SU-DHL-6 (cell line): ENCODE measurements around the gene ALDH16A1.
"Not testable (repeated sequence)": the region's sequence is repeated elsewhere in the genome, so short reads cannot be mapped to it uniquely, and the experiment has no call there.

Experiments
- H2AFZ ChIP-seq: fragments of 200-600 bp; sonication (generic); 2 replicates; pipeline ENCODE4 v1.6.1; 2014; ENCODE audit warnings: low read depth, mild to moderate bottlenecking, moderate library complexity, mixed read lengths, antibody characterized with exemption, low read length; ENCODE audit not compliant: severe bottlenecking
- H3F3A ChIP-seq: fragments of 200-600 bp; shearing (Covaris generic); 2 replicates; pipeline ENCODE4 v1.6.0; 2016; ENCODE audit warnings: antibody characterized with exemption, mild to moderate bottlenecking; ENCODE audit not compliant: insufficient read depth
- H3K27ac ChIP-seq: fragments of 200-600 bp; sonication (generic); 2 replicates; pipeline ENCODE4 v1.5.1; 2016; ENCODE audit warnings: low read depth, mild to moderate bottlenecking, low read length, moderate library complexity, mixed read lengths
- H3K27me3 ChIP-seq: fragments of 200-600 bp; sonication (generic), shearing (Covaris generic); 2 replicates; pipeline ENCODE4 v1.6.0; 2014; ENCODE audit warnings: mild to moderate bottlenecking, low read length
- H3K36me3 ChIP-seq: fragments of 200-600 bp; sonication (generic); 2 replicates; pipeline ENCODE4 v1.6.1; 2014; ENCODE audit warnings: mild to moderate bottlenecking, low read length, mixed read lengths
- H3K4me2 ChIP-seq: fragments of 300-600, 200-600 bp; shearing (Covaris generic), sonication (generic); 2 replicates; pipeline ENCODE4 v1.6.0; 2014; ENCODE audit warnings: low read length, low read depth, mild to moderate bottlenecking; ENCODE audit not compliant: poor library complexity, severe bottlenecking
- H3K4me3 ChIP-seq: fragments of 200-600 bp; sonication (generic); 2 replicates; pipeline ENCODE4 v1.5.1; 2014; ENCODE audit warnings: antibody characterized with exemption, low read length, mild to moderate bottlenecking, mixed read lengths; ENCODE audit not compliant: insufficient read depth, poor library complexity, severe bottlenecking
- H3K79me2 ChIP-seq: fragments of 200-600 bp; sonication (generic); 2 replicates; pipeline ENCODE4 v1.6.1; 2014; ENCODE audit warnings: mild to moderate bottlenecking, low read length, moderate library complexity; ENCODE audit not compliant: insufficient read depth
- H3K9ac ChIP-seq: fragments of 200-600 bp; sonication (generic); 2 replicates; pipeline ENCODE4 v1.7.0; 2014; ENCODE audit warnings: mild to moderate bottlenecking, low read length
- H3K9me2 ChIP-seq: fragments of 200-600 bp; sonication (generic); replicated peaks from 2 replicates; pipeline ENCODE4 v1.6.1; 2014; ENCODE audit warnings: low read length; ENCODE audit not compliant: insufficient read depth
- H3K9me3 ChIP-seq: fragments of 200-600 bp; sonication (generic); 2 replicates; pipeline ENCODE4 v1.6.1; 2014; ENCODE audit warnings: low read length, mixed read lengths; ENCODE audit not compliant: insufficient read depth
- H4K20me1 ChIP-seq: fragments of 200-600 bp; sonication (generic); 2 replicates; pipeline ENCODE4 v1.6.1; 2014; ENCODE audit warnings: low read depth, mild to moderate bottlenecking, antibody characterized with exemption, low read length, moderate library complexity, mixed read lengths
- CTCF ChIP-seq: fragments of 200-600 bp; sonication (generic); IDR thresholded peaks from one replicate; pipeline ENCODE4 v1.5.1; 2017; ENCODE audit warnings: antibody characterized with exemption, mild to moderate bottlenecking, low read length, moderate library complexity; ENCODE audit not compliant: insufficient read depth, poor library complexity, severe bottlenecking
- EZH2phosphoT487 ChIP-seq: fragments of 200-600 bp; sonication (generic), shearing (Covaris generic); conservative IDR thresholded peaks from 2 replicates; pipeline ENCODE4 v1.6.1; 2018; ENCODE audit warnings: mild to moderate bottlenecking, antibody characterized with exemption, low read length, moderate library complexity, mixed read lengths

ALDH16A1 gene

GRCh38 chr19:49456326-49456725 lies 3.3 kb downstream of the ALDH16A1 start:
- Histone ChIP-seq H3F3A (peaks cover 21% of the 10 kb centered on the region), H3K36me3 (no peaks in the 10 kb centered on the region), H3K9me2 (no peaks in the 10 kb centered on the region), H3K9ac (no peak overlapping the region), H3K27ac (no peak overlapping the region), H3K9me3 (no peaks in the 10 kb centered on the region), H3K4me2 (no peak overlapping the region), H3K79me2 (peaks cover 22% of the 10 kb centered on the region), H2AFZ (no peak overlapping the region), H3K27me3 (no peaks in the 10 kb centered on the region), H4K20me1 (no peaks in the 10 kb centered on the region), H3K4me3 (no peak overlapping the region)
- TF ChIP-seq CTCF (no peak), EZH2phosphoT487 (no peak)

- H3K4me3 ChIP-seq = no peak overlapping the region
- H3K9ac ChIP-seq = no peak overlapping the region
Observed at GRCh38 chr19:49458567-49458903, 5.5 kb downstream of the ALDH16A1 start.

GRCh38 chr19:49459388-49459787 lies 6.4 kb downstream of the ALDH16A1 start:
- no peak overlapping the region for H2AFZ ChIP-seq
- no peak for TF ChIP-seq CTCF
- no peak for TF ChIP-seq EZH2phosphoT487
- no peak overlapping the region for H3K27ac ChIP-seq
- H3K27me3 ChIP-seq = no peaks in the 10 kb centered on the region
- H3F3A ChIP-seq = 0 out of 2 replicates have a peak, but pooled peaks cover 6% of the 10 kb centered on the region
- H3K9me2 ChIP-seq = no peaks in the 10 kb centered on the region
- no peaks in the 10 kb centered on the region for H3K36me3 ChIP-seq
- H3K4me3 ChIP-seq = no peak overlapping the region
- H3K9ac ChIP-seq = no peak overlapping the region
- no peaks in the 10 kb centered on the region for H3K9me3 ChIP-seq
- H3K4me2 ChIP-seq = no peak overlapping the region
- no peaks in the 10 kb centered on the region for H4K20me1 ChIP-seq
- peaks cover 9% of the 10 kb centered on the region for H3K79me2 ChIP-seq

More at GRCh38 chr19:49458567-49458903, 5.5 kb downstream of the ALDH16A1 start:
- Histone ChIP-seq H3K4me2 (no peak overlapping the region), H3K27ac (no peak overlapping the region), H3K9me3 (no peaks in the 10 kb centered on the region), H3K36me3 (no peaks in the 10 kb centered on the region), H4K20me1 (no peaks in the 10 kb centered on the region), H2AFZ (no peak overlapping the region), H3F3A (0 out of 2 replicates have a peak, but pooled peaks cover 6% of the 10 kb centered on the region), H3K79me2 (peaks cover 18% of the 10 kb centered on the region), H3K27me3 (no peaks in the 10 kb centered on the region), H3K9me2 (no peaks in the 10 kb centered on the region)
- no peak for TF ChIP-seq CTCF
- no peak for TF ChIP-seq EZH2phosphoT487

GRCh38 chr19:49461130-49461529 lies 8.1 kb downstream of the ALDH16A1 start:
- not testable (repeated sequence) for H4K20me1 ChIP-seq, H3K9me2 ChIP-seq, H2AFZ ChIP-seq, H3K9me3 ChIP-seq, H3K27me3 ChIP-seq, H3K79me2 ChIP-seq, H3K27ac ChIP-seq, H3K4me3 ChIP-seq, H3F3A ChIP-seq, H3K36me3 ChIP-seq, H3K4me2 ChIP-seq, H3K9ac ChIP-seq
